GM20000 (cell line): ENCODE results near the gene GPR55.

Source experiments
- DNase-seq: peaks from one replicate; pipeline ENCODE4 v3.0.0; 2012; ENCODE audit warnings: low spot score
- TF ChIP-seq, protein P1 (sequence below): IDR thresholded peaks from 2 replicates; pipeline ENCODE4 v1.5.1; 2012; ENCODE audit warnings: mild to moderate bottlenecking, control low read depth; ENCODE audit errors: extremely low read depth, missing control alignments

The GPR55 gene

DNA sequence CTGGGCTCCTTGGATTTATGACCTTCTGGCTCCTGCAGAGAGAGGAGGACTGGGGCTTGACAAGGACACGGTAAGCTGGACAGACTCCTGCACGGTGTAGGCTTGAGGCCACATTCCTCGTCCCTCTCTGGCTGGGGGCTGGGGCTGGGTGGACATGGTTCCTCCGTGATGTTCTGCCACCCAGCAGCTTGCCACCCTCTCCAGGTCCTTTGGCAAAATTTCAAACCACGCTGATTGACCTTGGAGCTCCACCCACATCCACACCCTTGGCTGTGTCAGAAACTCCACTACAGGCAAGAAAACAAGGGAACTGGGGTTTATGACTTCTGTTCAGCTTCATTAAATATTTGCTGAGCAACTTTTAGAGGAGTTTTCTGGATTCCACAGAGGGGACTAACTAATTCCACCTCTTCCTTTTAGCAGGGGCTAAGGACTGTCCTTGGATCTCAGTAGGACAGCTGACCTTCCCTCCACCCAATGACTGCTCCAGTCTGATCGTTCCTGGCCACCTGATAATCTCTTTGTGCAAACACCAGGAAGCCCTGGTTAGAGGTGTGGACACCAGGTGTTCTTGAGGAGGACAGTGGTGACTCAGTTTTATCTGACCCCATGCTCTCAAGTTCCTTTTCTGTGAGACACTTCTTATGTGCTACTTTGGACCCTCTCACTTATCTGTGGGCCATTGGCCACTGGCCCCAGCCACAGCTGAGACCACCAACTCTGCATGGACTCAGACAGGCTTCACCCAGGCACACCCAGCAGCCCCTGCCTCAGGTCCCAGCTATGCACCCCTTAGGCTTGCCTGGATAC lies 29.3 kb downstream of the GPR55 start:
- TF ChIP-seq, protein P1, sequence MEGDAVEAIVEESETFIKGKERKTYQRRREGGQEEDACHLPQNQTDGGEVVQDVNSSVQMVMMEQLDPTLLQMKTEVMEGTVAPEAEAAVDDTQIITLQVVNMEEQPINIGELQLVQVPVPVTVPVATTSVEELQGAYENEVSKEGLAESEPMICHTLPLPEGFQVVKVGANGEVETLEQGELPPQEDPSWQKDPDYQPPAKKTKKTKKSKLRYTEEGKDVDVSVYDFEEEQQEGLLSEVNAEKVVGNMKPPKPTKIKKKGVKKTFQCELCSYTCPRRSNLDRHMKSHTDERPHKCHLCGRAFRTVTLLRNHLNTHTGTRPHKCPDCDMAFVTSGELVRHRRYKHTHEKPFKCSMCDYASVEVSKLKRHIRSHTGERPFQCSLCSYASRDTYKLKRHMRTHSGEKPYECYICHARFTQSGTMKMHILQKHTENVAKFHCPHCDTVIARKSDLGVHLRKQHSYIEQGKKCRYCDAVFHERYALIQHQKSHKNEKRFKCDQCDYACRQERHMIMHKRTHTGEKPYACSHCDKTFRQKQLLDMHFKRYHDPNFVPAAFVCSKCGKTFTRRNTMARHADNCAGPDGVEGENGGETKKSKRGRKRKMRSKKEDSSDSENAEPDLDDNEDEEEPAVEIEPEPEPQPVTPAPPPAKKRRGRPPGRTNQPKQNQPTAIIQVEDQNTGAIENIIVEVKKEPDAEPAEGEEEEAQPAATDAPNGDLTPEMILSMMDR = no peak
- DNase-seq = no peak

DNA sequence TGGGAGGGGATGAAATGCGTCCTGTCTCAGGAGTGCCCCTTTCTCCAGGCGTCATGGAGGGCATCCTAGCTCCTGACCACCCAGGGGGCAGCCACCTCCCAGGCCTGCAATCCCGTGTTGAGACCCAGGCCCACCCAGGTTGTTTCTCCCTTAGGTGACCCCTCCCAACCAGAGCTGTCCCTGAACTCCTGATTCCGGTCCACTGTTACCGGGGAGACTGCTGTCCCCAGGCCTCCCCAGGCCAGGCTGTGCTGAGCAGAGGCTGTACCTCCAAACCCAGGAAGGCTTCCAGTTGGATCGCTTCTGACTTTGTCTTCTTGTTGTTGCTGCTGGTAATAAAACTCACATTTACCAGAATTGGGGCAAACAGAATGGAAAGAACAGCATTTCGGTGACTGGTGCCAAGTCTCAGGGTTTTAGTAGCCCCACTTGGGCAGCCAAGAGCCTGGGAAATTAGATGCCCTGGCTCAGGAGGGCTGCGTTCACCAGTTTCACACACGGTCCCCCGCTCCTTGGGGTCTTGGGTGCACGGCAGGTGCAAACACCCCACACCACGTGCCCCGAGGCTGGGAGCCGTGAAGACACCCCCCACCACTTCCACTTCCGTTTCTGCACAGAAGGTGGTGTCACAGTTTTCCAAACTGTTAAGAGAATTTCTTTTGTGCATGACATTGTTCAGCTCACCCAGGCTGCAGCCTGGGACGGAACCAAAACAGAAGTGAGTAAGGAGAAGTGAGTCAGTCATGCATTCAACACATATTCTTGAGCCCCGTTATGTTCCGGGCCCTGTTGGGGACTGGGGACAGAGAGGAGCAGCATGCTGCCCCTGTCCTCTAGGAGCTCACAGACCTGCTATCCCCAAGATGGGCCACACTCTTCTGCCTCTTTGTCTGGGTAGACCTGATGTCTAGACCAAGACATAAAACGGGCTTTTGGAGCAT lies 30.9 kb downstream of the GPR55 start:
- TF ChIP-seq, protein P1 = no peak
- peak; percentile 47 for DNase-seq

DNA sequence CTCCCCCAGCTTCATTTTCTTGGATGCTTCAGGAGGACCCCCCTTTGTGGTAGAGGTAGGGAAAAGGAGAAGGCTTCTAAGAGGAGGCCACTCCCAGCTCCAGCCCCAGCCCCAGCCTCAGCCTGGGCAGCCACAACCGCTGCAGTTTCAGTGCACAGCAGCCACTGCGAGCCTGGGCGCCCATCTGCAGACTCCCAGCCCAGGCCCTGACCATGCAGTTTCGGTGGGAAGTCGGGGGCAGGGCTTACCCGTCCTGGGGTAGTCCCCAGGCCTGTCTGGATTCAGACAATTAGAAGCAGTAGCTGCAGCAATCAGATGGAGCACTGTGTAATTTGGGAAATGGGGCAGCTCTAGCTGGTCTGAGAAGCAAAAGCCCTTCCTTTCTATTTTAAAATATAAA lies 31.7 kb downstream of the GPR55 start:
- peak; percentile 46 for DNase-seq
- TF ChIP-seq, protein P1 = no peak

DNA sequence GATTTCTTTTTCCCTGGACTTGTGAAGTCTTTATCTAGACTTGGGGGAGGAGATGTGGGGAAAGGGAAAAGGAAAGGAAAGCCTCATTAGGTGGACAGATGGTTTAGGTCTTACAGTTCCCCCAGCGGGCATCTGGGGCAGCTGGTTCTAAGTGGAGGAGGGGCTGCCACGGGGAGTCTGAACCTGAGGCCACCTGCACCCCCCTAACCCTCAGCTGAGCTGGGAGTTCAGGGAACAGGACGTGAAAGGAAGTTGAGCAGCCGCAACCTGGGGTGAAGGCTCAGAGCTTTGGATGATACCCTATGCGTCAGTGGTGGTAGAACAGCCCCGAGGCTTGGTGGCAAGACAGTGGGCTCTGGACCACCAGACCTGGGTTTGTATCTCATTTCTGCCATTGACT lies 33.5 kb downstream of the GPR55 start:
- no peak for DNase-seq
- TF ChIP-seq, protein P1 = no peak

DNA sequence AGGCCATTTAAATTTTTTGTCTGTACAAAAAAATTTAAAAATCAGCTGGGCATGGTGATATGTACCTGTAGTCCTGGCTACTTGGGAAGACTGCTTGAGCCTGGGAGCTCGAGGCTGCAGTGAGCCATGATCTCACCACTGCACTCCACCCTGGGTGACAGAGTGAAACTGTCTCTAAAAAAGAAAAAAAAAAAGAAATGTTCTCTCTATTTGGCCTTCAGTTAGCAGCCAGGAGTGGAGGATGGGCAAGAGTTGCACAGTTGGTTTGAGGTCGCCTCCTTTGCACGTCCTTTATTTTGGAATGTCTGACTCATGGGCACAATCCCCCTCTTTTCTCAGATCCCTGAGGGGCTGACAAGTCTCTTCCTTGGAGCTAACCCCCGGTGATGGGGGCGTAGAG lies 34.0 kb downstream of the GPR55 start:
- DNase-seq = no peak

DNA sequence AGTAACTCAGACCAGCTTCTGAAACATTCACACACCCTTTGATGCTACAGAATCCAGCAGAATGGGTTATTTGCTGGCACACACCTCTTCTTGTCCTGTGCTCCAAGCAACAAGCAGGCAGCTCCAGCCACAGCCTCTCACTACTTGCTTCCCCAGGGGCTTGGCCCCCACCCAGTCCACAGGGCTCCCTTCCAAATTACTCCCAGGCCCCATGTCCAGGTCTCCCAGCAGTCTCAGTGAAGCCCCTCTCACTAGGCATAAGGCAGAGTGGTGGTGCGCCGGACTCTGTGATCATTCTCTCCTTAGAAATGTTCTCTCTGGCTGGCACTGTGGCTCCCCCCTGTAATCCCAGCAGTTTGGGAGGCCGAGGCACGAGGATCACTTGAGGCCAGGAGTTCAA lies 34.4 kb downstream of the GPR55 start:
- no peak for DNase-seq
- TF ChIP-seq, protein P1 = no peak

More for the DNA sequence above, 34.0 kb downstream of the GPR55 start:
- TF ChIP-seq, protein P1 = no peak

DNA sequence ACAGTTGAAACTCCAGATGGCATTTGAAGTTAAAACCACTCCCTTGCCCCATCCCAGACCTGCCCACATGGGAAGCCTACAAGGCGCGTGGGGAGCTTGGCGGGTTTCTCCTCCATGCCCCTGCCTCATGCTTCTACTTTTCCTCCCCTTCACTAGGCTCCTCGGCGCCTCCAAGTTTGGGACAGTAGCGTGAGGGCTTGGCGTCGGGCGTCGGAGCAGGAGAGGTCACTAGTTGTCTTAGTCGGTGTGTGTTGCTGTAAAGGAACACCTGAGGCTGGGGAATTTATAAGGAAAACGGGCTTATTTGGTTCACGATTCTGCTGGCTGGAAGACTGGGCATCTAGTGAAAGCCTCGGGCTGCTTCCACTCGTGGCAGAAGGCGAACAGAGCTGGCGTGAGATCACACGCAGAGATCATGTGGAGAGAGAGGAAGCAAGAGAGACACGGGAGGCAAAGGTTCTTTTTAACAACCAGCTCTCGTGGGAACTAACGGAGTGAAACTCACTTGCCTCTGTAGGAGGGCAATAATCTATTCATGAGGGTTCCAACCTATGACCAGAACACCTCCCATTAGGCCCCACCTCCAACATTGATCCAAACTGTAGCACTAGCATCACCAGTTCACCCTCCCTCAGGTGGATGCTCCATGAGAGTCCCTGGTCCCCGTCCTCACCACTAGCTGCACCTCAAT lies 35.0 kb downstream of the GPR55 start:
- DNase-seq = no peak
- TF ChIP-seq, protein P1 = no peak
